A549 (cell line): ENCODE data around the gene EMD. TPM values are rescaled to one million over a fixed set of nuclear protein-coding genes. Genes with fewer than 3 reads are reported as not detected.

Source experiments
- polyA plus RNA-seq, 4 experiments: library from polyadenylated mRNA; depleted of rRNA in 3 of 4; stranded (reverse); fragments of >200 nt; fragmentation: RNase III in 1 of 4; extraction: RNeasy Plus Mini Kit Qiagen cat#74134 plus additional on column Dnase treatment in 1 of 4; gene quantifications; 2 replicates in 3 of 4; 3 replicates in 1 of 4; pipeline ENCODE4 v1.2.3, GENCODE V29; 2011 to 2017
- small RNA-seq, 6 experiments: library from RNA; depleted of rRNA; stranded (forward); fragments of <200 nt; gene quantifications; one replicate each; pipeline ENCODE3, GENCODE V24; 2012

Gene EMD
- polyA plus RNA-seq, 2 of the 4 experiments (the other 2 are of a cell fraction) = 34.6 to 126 TPM

Small RNA genes lying within 50 kb of the gene (small RNA-seq; reads per million reads assigned to genes)
- 0 reads per million in 6 experiments for gene SNORA70

Other genes starting within 250 kb of the EMD start
- gene OPN1LW, start 235.1 kb upstream of the EMD start, polyA plus RNA-seq (2011; rRNA removed) = not detected in 2 replicates
- gene OPN1LW, start 235.1 kb upstream of the EMD start, polyA plus RNA-seq (2017; fragmentation: RNase III; extraction: RNeasy Plus Mini Kit Qiagen cat#74134 plus additional on column Dnase treatment) = not detected in 3 replicates
- gene OPN1MW, start 196.7 kb upstream of the EMD start, polyA plus RNA-seq (2011; rRNA removed) = not detected in 2 replicates
- not detected in 3 replicates for gene OPN1MW, start 196.7 kb upstream of the EMD start, polyA plus RNA-seq (2017; fragmentation: RNase III; extraction: RNeasy Plus Mini Kit Qiagen cat#74134 plus additional on column Dnase treatment)
- not detected in 2 replicates for gene OPN1MW2, start 159.5 kb upstream of the EMD start, polyA plus RNA-seq (2011; rRNA removed)
- not detected in 3 replicates for gene OPN1MW2, start 159.5 kb upstream of the EMD start, polyA plus RNA-seq (2017; fragmentation: RNase III; extraction: RNeasy Plus Mini Kit Qiagen cat#74134 plus additional on column Dnase treatment)
- gene OPN1MW3, start 121.7 kb upstream of the EMD start, polyA plus RNA-seq (2011; rRNA removed) = not detected in 2 replicates
- not detected in 3 replicates for gene OPN1MW3, start 121.7 kb upstream of the EMD start, polyA plus RNA-seq (2017; fragmentation: RNase III; extraction: RNeasy Plus Mini Kit Qiagen cat#74134 plus additional on column Dnase treatment)
- not detected in 2 replicates for gene TEX28, start 84.2 kb upstream of the EMD start, polyA plus RNA-seq (2011; rRNA removed)
- not detected in 3 replicates for gene TEX28, start 84.2 kb upstream of the EMD start, polyA plus RNA-seq (2017; fragmentation: RNase III; extraction: RNeasy Plus Mini Kit Qiagen cat#74134 plus additional on column Dnase treatment)
- gene TKTL1, start 83.5 kb upstream of the EMD start, polyA plus RNA-seq (2011; rRNA removed) = 0.14 TPM in 1 of 2 replicates, not detected in the other
- gene TKTL1, start 83.5 kb upstream of the EMD start, polyA plus RNA-seq (2017; fragmentation: RNase III; extraction: RNeasy Plus Mini Kit Qiagen cat#74134 plus additional on column Dnase treatment) = not detected in 3 replicates
- gene FLNA, start 4.7 kb upstream of the EMD start, polyA plus RNA-seq (2011; rRNA removed) = 303 and 351 TPM in 2 replicates
- gene FLNA, start 4.7 kb upstream of the EMD start, polyA plus RNA-seq (2017; fragmentation: RNase III; extraction: RNeasy Plus Mini Kit Qiagen cat#74134 plus additional on column Dnase treatment) = 1,116 to 1,252 TPM (median 1,118 TPM) in 3 replicates
- gene RPL10, start 19.1 kb downstream of the EMD start, polyA plus RNA-seq (2011; rRNA removed) = 3,216 and 3,468 TPM in 2 replicates
- 4,594 to 4,829 TPM (median 4,804 TPM) in 3 replicates for gene RPL10, start 19.1 kb downstream of the EMD start, polyA plus RNA-seq (2017; fragmentation: RNase III; extraction: RNeasy Plus Mini Kit Qiagen cat#74134 plus additional on column Dnase treatment)
- gene DNASE1L1, start 30.0 kb downstream of the EMD start, polyA plus RNA-seq (2011; rRNA removed) = 14.3 and 21.6 TPM in 2 replicates
- 20.9 to 24.5 TPM (median 24.4 TPM) in 3 replicates for gene DNASE1L1, start 30.0 kb downstream of the EMD start, polyA plus RNA-seq (2017; fragmentation: RNase III; extraction: RNeasy Plus Mini Kit Qiagen cat#74134 plus additional on column Dnase treatment)
- 32.6 and 36.9 TPM in 2 replicates for gene TAFAZZIN, start 32.2 kb downstream of the EMD start, polyA plus RNA-seq (2011; rRNA removed)
- 25.7 to 36.3 TPM (median 34.4 TPM) in 3 replicates for gene TAFAZZIN, start 32.2 kb downstream of the EMD start, polyA plus RNA-seq (2017; fragmentation: RNase III; extraction: RNeasy Plus Mini Kit Qiagen cat#74134 plus additional on column Dnase treatment)
- 62.6 and 69.6 TPM in 2 replicates for gene ATP6AP1, start 49.4 kb downstream of the EMD start, polyA plus RNA-seq (2011; rRNA removed)
- 71.3 to 81.7 TPM (median 78.9 TPM) in 3 replicates for gene ATP6AP1, start 49.4 kb downstream of the EMD start, polyA plus RNA-seq (2017; fragmentation: RNase III; extraction: RNeasy Plus Mini Kit Qiagen cat#74134 plus additional on column Dnase treatment)
- 117 and 124 TPM in 2 replicates for gene GDI1, start 57.9 kb downstream of the EMD start, polyA plus RNA-seq (2011; rRNA removed)
- 107 to 131 TPM (median 128 TPM) in 3 replicates for gene GDI1, start 57.9 kb downstream of the EMD start, polyA plus RNA-seq (2017; fragmentation: RNase III; extraction: RNeasy Plus Mini Kit Qiagen cat#74134 plus additional on column Dnase treatment)
- 55.1 and 57.8 TPM in 2 replicates for gene FAM50A, start 64.8 kb downstream of the EMD start, polyA plus RNA-seq (2011; rRNA removed)
- 105 to 123 TPM (median 121 TPM) in 3 replicates for gene FAM50A, start 64.8 kb downstream of the EMD start, polyA plus RNA-seq (2017; fragmentation: RNase III; extraction: RNeasy Plus Mini Kit Qiagen cat#74134 plus additional on column Dnase treatment)
- gene PLXNA3, start 79.0 kb downstream of the EMD start, polyA plus RNA-seq (2011; rRNA removed) = 3.4 and 5.9 TPM in 2 replicates
- gene PLXNA3, start 79.0 kb downstream of the EMD start, polyA plus RNA-seq (2017; fragmentation: RNase III; extraction: RNeasy Plus Mini Kit Qiagen cat#74134 plus additional on column Dnase treatment) = 7.9 to 10.1 TPM (median 9.5 TPM) in 3 replicates
- 20.6 and 26.8 TPM in 2 replicates for gene LAGE3, start 100.0 kb downstream of the EMD start, polyA plus RNA-seq (2011; rRNA removed)
- gene LAGE3, start 100.0 kb downstream of the EMD start, polyA plus RNA-seq (2017; fragmentation: RNase III; extraction: RNeasy Plus Mini Kit Qiagen cat#74134 plus additional on column Dnase treatment) = 42.9 to 49.7 TPM (median 47.5 TPM) in 3 replicates
- 26.4 and 30.8 TPM in 2 replicates for gene UBL4A, start 107.3 kb downstream of the EMD start, polyA plus RNA-seq (2011; rRNA removed)
- 34.6 to 37.7 TPM (median 36.9 TPM) in 3 replicates for gene UBL4A, start 107.3 kb downstream of the EMD start, polyA plus RNA-seq (2017; fragmentation: RNase III; extraction: RNeasy Plus Mini Kit Qiagen cat#74134 plus additional on column Dnase treatment)
- 9.0 and 10.1 TPM in 2 replicates for gene SLC10A3, start 111.3 kb downstream of the EMD start, polyA plus RNA-seq (2011; rRNA removed)
- 19.3 to 24.1 TPM (median 21.7 TPM) in 3 replicates for gene SLC10A3, start 111.3 kb downstream of the EMD start, polyA plus RNA-seq (2017; fragmentation: RNase III; extraction: RNeasy Plus Mini Kit Qiagen cat#74134 plus additional on column Dnase treatment)
- gene FAM3A, start 136.9 kb downstream of the EMD start, polyA plus RNA-seq (2011; rRNA removed) = 18.6 and 21.7 TPM in 2 replicates
- gene FAM3A, start 136.9 kb downstream of the EMD start, polyA plus RNA-seq (2017; fragmentation: RNase III; extraction: RNeasy Plus Mini Kit Qiagen cat#74134 plus additional on column Dnase treatment) = 33.2 to 40.6 TPM (median 36.7 TPM) in 3 replicates
- 692 and 774 TPM in 2 replicates for gene G6PD, start 167.6 kb downstream of the EMD start, polyA plus RNA-seq (2011; rRNA removed)
- 1,409 to 1,481 TPM (median 1,465 TPM) in 3 replicates for gene G6PD, start 167.6 kb downstream of the EMD start, polyA plus RNA-seq (2017; fragmentation: RNase III; extraction: RNeasy Plus Mini Kit Qiagen cat#74134 plus additional on column Dnase treatment)
- 19.7 and 22.1 TPM in 2 replicates for gene IKBKG, start 168.3 kb downstream of the EMD start, polyA plus RNA-seq (2011; rRNA removed)
- gene IKBKG, start 168.3 kb downstream of the EMD start, polyA plus RNA-seq (2017; fragmentation: RNase III; extraction: RNeasy Plus Mini Kit Qiagen cat#74134 plus additional on column Dnase treatment) = 33.4 to 38.8 TPM (median 34.2 TPM) in 3 replicates
- gene CTAG1A, start 205.8 kb downstream of the EMD start, polyA plus RNA-seq (2011; rRNA removed) = not detected in 2 replicates
- not detected in 3 replicates for gene CTAG1A, start 205.8 kb downstream of the EMD start, polyA plus RNA-seq (2017; fragmentation: RNase III; extraction: RNeasy Plus Mini Kit Qiagen cat#74134 plus additional on column Dnase treatment)
- not detected in 2 replicates for gene CTAG1B, start 240.0 kb downstream of the EMD start, polyA plus RNA-seq (2011; rRNA removed)
- gene CTAG1B, start 240.0 kb downstream of the EMD start, polyA plus RNA-seq (2017; fragmentation: RNase III; extraction: RNeasy Plus Mini Kit Qiagen cat#74134 plus additional on column Dnase treatment) = not detected in 3 replicates